ENCODE measurements around the gene SH2D3C.

Gene SH2D3C

GRCh38 chr9:127693697-127694096 is 84.8 kb downstream of the SH2D3C start:
- no peak for DNase-seq

DNA sequence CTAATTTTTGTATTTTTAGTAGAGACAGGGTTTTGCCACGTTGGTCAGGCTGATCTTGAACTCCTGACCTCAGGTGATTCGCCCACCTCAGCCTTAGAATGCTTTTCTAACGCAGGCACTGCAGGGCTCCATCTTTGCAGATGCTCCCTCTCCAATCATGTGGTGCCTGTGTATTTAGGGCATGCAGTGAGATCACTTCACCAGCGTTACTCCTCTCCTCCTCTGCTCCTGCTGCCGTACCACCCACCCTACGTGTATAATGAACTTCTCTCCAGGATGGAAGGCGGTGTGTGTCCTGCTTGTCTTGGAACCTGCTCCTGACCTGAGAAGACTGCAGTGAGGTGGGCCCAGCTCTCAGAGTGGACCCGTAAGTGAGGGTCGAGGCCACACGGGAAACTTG is 85.3 kb downstream of the SH2D3C start:
- no peak for DNase-seq

DNA sequence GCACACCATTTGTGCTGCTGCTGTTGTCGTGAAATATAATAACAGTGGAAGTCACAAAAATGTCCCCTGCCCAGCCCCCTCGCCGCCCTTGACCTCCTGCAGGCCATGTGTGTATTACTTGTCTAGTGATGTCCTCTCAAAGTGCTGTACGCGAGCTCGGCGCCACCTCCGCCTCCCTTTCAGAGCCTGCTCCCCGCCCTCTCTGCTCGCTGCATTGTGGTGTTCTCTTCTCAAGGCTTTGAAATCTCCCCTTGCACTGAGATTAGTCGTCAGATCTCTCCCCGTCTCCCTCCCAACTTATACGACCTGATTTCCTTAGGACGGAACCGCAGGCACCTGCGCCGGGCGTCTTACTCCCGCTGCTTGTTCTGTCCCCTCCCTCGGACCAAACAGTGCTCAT is 86.4 kb downstream of the SH2D3C start:
- no peak for DNase-seq

- no peak for DNase-seq
These were observed 87.7 kb downstream of the SH2D3C start for GRCh38 chr9:127690735-127691134.

GRCh38 chr9:127689329-127690000 is 89.0 kb downstream of the SH2D3C start:
- DNase-seq = no peak

Measured in fibroblast of skin of right biceps (primary cell).